ENCODE measurements around the gene HCK. TPM values are rescaled to one million over a fixed set of nuclear protein-coding genes. Genes with fewer than 3 reads are reported as not detected.

HCK gene
- total and polyA plus RNA-seq, 7 donors: 8.6 to 28.0 (median 17.5) TPM

GRCh38 chr20:32006841-32007786 is 44.9 kb upstream of the HCK start:
- intact Hi-C loops (cut with DNase I): no loop called here
- Histone ChIP-seq H3K27me3 (peaks cover 0 to 17% (median 0%) of the 10 kb centered on the region in 3 donors), H3K9me3 (no peaks in the 10 kb centered on the region), H3K36me3 (no peaks in the 10 kb centered on the region), H3K4me1 (no peaks in the 10 kb centered on the region), H3K4me3 (no peak overlapping the region), H3K27ac (no peak overlapping the region)
- no peak for TF ChIP-seq POLR2AphosphoS5 (IDR thresholded peaks at IDR 0.05)
- no peak for DNase-seq
- 52 to 76% methylated on average over 8 of the region's 8 CpGs for WGBS, 2 donors

GRCh38 chr20:32007787-32008616 is 44.0 kb upstream of the HCK start:
- peaks cover 0 to 26% (median 1%) of the 10 kb centered on the region in 3 donors for H3K27me3 ChIP-seq
- no peaks in the 10 kb centered on the region for H3K4me1 ChIP-seq
- no peak for TF ChIP-seq EP300 (IDR thresholded peaks at IDR 0.05)
- peak in 1 of 4 donors; percentile 25 for TF ChIP-seq POLR2AphosphoS5 (IDR thresholded peaks at IDR 0.05)
- intact Hi-C loops (cut with DNase I): no loop called here
- peak overlapping the region in 1 of 4 donors; percentile 48 for H3K27ac ChIP-seq
- H3K9me3 ChIP-seq: no peaks in the 10 kb centered on the region
- no peak overlapping the region for H3K4me3 ChIP-seq
- WGBS, 2 donors: 39 to 41% methylated on average over 10 of the region's 10 CpGs
- no peaks in the 10 kb centered on the region for H3K36me3 ChIP-seq
- no peak for DNase-seq

DNA sequence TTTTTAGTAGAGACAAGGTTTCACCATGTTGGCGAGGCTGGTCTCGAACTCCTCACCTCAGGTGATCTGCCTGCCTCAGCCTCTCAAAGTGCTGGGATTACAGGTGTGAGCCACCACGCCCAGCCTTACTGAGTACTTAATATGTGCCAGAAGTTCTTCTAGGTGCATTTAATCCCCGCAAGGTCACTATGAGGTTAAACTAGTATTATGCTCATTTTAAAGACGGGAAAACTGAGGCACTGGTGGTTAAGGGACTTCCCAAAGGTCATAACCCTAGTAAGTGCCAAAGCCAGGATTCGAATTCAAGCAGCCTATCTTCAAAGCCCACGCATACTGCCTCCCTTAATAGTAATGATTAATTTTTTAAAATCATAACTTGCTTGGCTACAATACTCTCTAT is 42.5 kb upstream of the HCK start:
- no peaks in the 10 kb centered on the region for H3K36me3 ChIP-seq
- no peak overlapping the region for H3K4me3 ChIP-seq
- peak overlapping the region in 1 of 4 donors; percentile 43 for H3K27ac ChIP-seq
- no peaks in the 10 kb centered on the region for H3K4me1 ChIP-seq
- TF ChIP-seq EP300 (IDR thresholded peaks at IDR 0.05) (no peak), CTCF (IDR thresholded peaks at IDR 0.05) (no peak), POLR2AphosphoS5 (IDR thresholded peaks at IDR 0.05) (no peak), POLR2A (IDR thresholded peaks at IDR 0.05) (no peak)
- intact Hi-C loops (cut with DNase I): no loop called here
- H3K27me3 ChIP-seq: peaks cover 0 to 36% (median 5%) of the 10 kb centered on the region in 3 donors
- 84 to 92% methylated on average over 7 of the region's 7 CpGs for WGBS, 2 donors
- no peak for DNase-seq
- no peaks in the 10 kb centered on the region for H3K9me3 ChIP-seq

DNA sequence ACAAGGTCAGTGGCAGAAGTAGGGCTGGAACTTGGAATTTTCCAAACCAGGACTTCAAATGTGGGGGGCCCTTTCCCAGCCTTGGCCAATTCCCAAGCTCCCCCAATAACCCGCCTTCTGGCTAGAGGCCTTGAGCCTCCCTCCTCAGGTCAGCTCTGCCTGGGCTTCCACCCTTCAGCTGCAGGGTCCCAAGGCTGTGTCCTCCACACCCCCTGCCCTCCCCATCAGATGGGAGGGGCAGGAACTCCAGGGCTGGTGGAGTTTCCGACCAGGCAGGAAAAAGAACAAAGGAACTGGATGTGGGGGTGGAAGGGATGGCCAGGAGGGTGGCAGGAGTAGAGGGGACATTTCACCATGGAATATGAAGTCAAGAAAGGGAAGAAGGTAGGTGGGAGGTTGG is 41.9 kb upstream of the HCK start, which contains the start of gene CCM2L:
Gene CCM2L (plus strand): TSS at position 338 of the 400 bp plus-strand sequence. CDS start 17 bp downstream, at position 355.
- Histone ChIP-seq H3K9me3 (no peaks in the 10 kb centered on the region), H3K27me3 (peaks cover 0 to 42% (median 5%) of the 10 kb centered on the region in 3 donors), H3K4me1 (no peaks in the 10 kb centered on the region), H3K4me3 (peak within 1 kb of the TSS in 2 of 4 donors; percentile 16 to 25), H3K27ac (peak within 1 kb of the TSS; percentile 12 to 49 (median 25)), H3K36me3 (no peaks in the 10 kb centered on the region)
- WGBS, 2 donors: 48 to 63% methylated on average over 2 of the region's 2 CpGs
- no peak for TF ChIP-seq EP300 (IDR thresholded peaks at IDR 0.05)
- peak in 1 of 4 donors; percentile 13 for TF ChIP-seq POLR2AphosphoS5 (IDR thresholded peaks at IDR 0.05)
- TF ChIP-seq CTCF (IDR thresholded peaks at IDR 0.05): no peak
- TF ChIP-seq POLR2A (IDR thresholded peaks at IDR 0.05): no peak
- no peak for DNase-seq
- intact Hi-C loops (cut with DNase I): no loop called here

- no peak for TF ChIP-seq EP300 (IDR thresholded peaks at IDR 0.05)
- no peak for DNase-seq
- intact Hi-C loops (cut with DNase I): no loop called here
- Histone ChIP-seq H3K27ac (peak overlapping the region; percentile 12 to 49 (median 25)), H3K4me3 (peak overlapping the region in 2 of 4 donors; percentile 16 to 25), H3K9me3 (no peaks in the 10 kb centered on the region), H3K36me3 (no peaks in the 10 kb centered on the region), H3K27me3 (peaks cover 0 to 47% (median 5%) of the 10 kb centered on the region in 3 donors), H3K4me1 (no peaks in the 10 kb centered on the region)
- 29 to 57% methylated on average over 8 of the region's 8 CpGs for WGBS, 2 donors
These were observed 41.4 kb upstream of the HCK start for GRCh38 chr20:32010666-32011065.

All from sigmoid colon (tissue), 7 donors.